ENCODE results near the gene SNRPA. TPM values are rescaled to one million over a fixed set of nuclear protein-coding genes. Genes with fewer than 3 reads are reported as not detected.

The SNRPA gene
- polyA plus RNA-seq, 3 donors = 27.9 to 78.3 (median 44.2) TPM

DNA sequence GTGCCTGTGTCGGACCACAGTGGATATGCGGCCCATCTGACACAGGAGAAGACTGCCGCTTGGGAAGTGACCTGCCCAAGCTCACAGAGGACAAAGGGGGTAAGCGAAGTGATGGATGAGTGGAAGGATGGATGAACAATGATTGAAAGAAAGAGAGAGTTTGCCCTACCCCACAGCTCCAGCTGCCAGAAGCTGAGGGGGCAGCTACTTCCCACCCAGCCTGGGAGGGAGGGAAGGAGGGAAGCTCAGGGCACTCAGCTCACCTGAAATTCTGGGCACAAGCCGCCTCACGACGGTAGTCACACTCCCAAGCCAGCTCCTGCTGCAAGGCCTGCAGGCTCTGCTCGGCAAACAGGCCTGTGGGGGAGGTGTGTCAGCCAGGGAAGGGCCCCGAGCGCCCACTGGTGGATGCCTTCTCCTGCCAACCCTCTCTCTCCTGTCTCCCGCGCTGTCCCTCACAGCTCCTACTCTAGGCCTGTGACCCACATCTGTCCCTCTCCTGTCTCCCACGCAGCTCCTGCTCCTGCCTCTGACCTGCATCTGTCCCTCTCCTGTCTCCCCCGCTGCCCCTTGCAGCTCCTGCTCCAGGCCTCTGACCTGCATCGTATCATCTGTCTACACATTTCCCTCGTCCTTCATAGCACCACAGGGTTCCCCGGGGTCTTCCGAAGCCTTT, 48.5 kb upstream of the SNRPA start:
- no peak for TF ChIP-seq CTCF (IDR thresholded peaks at IDR 0.05)
- Histone ChIP-seq H3K36me3 (replicated peaks in 1 of 2; ENCODE audit: control insufficient read depth in 1 of 2, insufficient read depth in 2 of 2, low read length in 2 of 2) (peaks cover 64 to 82% of the 10 kb centered on the region in 2 donors), H3K4me1 (ENCODE audit: control insufficient read depth in 1 of 2, insufficient read depth in 2 of 2, low read length in 2 of 2) (no peaks in the 10 kb centered on the region), H3K27me3 (ENCODE audit: control insufficient read depth in 2 of 2, insufficient read depth in 2 of 2, low read length in 2 of 2) (no peaks in the 10 kb centered on the region), H3K9ac (ENCODE audit: insufficient read depth, low read length, poor library complexity, severe bottlenecking) (no peak overlapping the region), H3K27ac (ENCODE audit: low read depth in 1 of 2, low read length in 2 of 2) (no peak overlapping the region), H4K20me1 (ENCODE audit: insufficient read depth, low read length) (no peaks in the 10 kb centered on the region), H3K79me2 (ENCODE audit: insufficient read depth, low read length) (no peaks in the 10 kb centered on the region), H3K4me3 (replicated peaks in 1 of 3; ENCODE audit: low read depth in 2 of 3, low read length in 3 of 3) (no peak overlapping the region), H3K4me2 (replicated peaks; ENCODE audit: extremely low read depth, low read length, poor library complexity, severe bottlenecking) (no peak overlapping the region), H2AFZ (ENCODE audit: insufficient read depth, low read depth, low read length, poor library complexity, severe bottlenecking) (no peak overlapping the region), H3K9me3 (replicated peaks in 1 of 2; ENCODE audit: control insufficient read depth in 1 of 2, insufficient read depth in 1 of 2, low read length in 2 of 2) (no peaks in the 10 kb centered on the region)
- no peak overlapping the region for H3K4me3 Mint-ChIP-seq
- DNase-seq = no peak
- WGBS (ENCODE audit: insufficient coverage) = 90% methylated on average over 12 of the region's 18 CpGs
- H3K36me3 Mint-ChIP-seq = peaks cover 66 to 80% of the 10 kb centered on the region in 2 donors
- H3K4me1 Mint-ChIP-seq = no peaks in the 10 kb centered on the region
- no peaks in the 10 kb centered on the region for H3K9me3 Mint-ChIP-seq
- intact Hi-C loops (cut with micrococcal nuclease) = no loop called here
- no peak overlapping the region for H3K27ac Mint-ChIP-seq
- H3K27me3 Mint-ChIP-seq (ENCODE audit: low read depth in 3 of 3) = peaks cover 0 to 1% (median 0%) of the 10 kb centered on the region in 3 donors

GRCh38 chr19:40703029-40703755, 47.8 kb upstream of the SNRPA start:
- no peak overlapping the region for H2AFZ ChIP-seq (ENCODE audit: insufficient read depth, low read depth, low read length, poor library complexity, severe bottlenecking)
- intact Hi-C loops (cut with micrococcal nuclease) = no loop called here
- H3K4me3 ChIP-seq (replicated peaks in 1 of 3; ENCODE audit: low read depth in 2 of 3, low read length in 3 of 3) = no peak overlapping the region
- Mint-ChIP-seq H3K9me3 (no peaks in the 10 kb centered on the region), H3K4me1 (no peaks in the 10 kb centered on the region), H3K4me3 (no peak overlapping the region), H3K36me3 (peaks cover 70 to 83% of the 10 kb centered on the region in 2 donors), H3K27ac (peak overlapping the region in 4 of 7 donors; percentile 43 to 79 (median 62)), H3K27me3 (ENCODE audit: low read depth in 3 of 3) (peaks cover 0 to 1% (median 0%) of the 10 kb centered on the region in 3 donors)
- WGBS (ENCODE audit: insufficient coverage) = 96% methylated on average over 20 of the region's 24 CpGs
- H3K9me3 ChIP-seq (replicated peaks in 1 of 2; ENCODE audit: control insufficient read depth in 1 of 2, insufficient read depth in 1 of 2, low read length in 2 of 2) = no peaks in the 10 kb centered on the region
- no peak for DNase-seq
- no peak overlapping the region for H3K27ac ChIP-seq (ENCODE audit: low read depth in 1 of 2, low read length in 2 of 2)
- TF ChIP-seq CTCF (IDR thresholded peaks at IDR 0.05) = no peak
- no peaks in the 10 kb centered on the region for H3K79me2 ChIP-seq (ENCODE audit: insufficient read depth, low read length)
- H3K4me1 ChIP-seq (ENCODE audit: control insufficient read depth in 1 of 2, insufficient read depth in 2 of 2, low read length in 2 of 2) = no peaks in the 10 kb centered on the region
- no peak overlapping the region for H3K9ac ChIP-seq (ENCODE audit: insufficient read depth, low read length, poor library complexity, severe bottlenecking)
- H3K4me2 ChIP-seq (replicated peaks; ENCODE audit: extremely low read depth, low read length, poor library complexity, severe bottlenecking) = no peak overlapping the region
- H3K27me3 ChIP-seq (ENCODE audit: control insufficient read depth in 2 of 2, insufficient read depth in 2 of 2, low read length in 2 of 2) = no peaks in the 10 kb centered on the region
- peaks cover 71 to 89% of the 10 kb centered on the region in 2 donors for H3K36me3 ChIP-seq (replicated peaks in 1 of 2; ENCODE audit: control insufficient read depth in 1 of 2, insufficient read depth in 2 of 2, low read length in 2 of 2)
- no peaks in the 10 kb centered on the region for H4K20me1 ChIP-seq (ENCODE audit: insufficient read depth, low read length)

Data from CD14-positive monocyte (primary cell).